Measurements from ENCODE around the gene ETFA.

ETFA gene

DNA sequence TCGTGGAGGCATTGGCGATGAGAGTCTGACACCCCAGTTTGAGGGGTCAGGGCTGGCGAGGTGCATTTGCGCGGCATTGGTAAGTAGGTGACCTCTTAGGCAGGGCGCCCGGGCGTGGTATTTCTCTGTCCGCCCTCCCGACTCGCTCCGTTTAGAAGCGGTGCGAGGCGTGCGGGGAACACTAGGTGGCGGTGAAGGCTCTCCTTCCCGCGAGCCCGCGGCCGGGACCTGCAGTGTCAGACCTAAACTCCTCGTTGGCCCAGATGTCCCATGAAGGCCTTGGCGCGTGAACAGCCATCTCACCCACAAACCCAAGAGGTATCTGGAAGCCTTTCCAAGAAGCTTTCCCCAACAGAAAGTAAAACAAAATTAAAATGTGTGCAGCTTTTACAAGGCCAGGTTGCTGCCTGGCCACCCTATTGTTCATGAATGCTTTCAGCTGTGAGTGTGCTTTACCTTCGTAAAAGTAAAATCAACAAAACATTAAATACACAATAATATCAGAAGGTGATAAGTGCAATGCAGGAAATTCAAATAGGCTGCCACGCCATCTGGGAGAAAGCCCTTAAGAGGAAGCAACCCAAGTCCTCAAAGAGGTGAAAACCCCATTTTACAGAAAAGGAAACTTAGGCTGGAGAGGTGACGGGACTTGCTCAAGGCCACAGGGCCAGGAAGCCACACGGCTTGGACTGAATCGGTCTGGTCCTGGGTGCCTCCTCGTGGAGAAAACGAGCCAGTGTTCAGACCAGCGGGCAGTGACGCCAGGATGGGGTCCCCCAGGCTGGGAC is 120.3 kb downstream of the ETFA start:
- ATAC-seq, result peak; percentile 95

DNA sequence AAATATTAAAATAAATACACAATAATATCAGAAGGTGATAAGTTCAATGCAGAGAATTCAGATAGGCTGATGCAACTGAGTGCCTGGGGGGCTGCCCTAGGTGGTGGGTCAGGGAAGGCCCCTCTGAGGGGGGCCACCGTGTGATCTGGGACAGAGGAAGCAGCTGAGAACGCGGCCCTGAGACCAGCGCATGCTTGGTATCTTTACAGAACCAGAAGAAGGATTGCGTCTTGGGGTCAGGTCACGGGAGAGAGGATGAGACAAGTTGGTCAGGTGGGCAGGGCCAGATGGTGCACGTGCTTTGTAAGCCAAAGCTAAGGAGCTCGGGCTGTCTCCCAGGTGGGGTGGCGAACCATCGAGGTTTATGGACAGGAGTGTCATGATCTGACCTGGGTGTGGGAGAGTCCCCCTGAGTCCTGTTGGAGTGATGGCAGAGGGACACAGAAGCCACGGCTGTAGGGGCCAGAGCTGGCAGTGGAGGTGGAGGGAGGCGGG is 121.2 kb downstream of the ETFA start:
- TF ChIP-seq TOX (CRISPR knock-in tag; IDR thresholded peaks at IDR 0.05; ENCODE audit: borderline replicate concordance) (no peak), ZFP30 (CRISPR knock-in tag; IDR thresholded peaks at IDR 0.05) (no peak), PPARA (CRISPR knock-in tag; IDR thresholded peaks at IDR 0.05; ENCODE audit: borderline replicate concordance) (no peak), ZNF70 (CRISPR knock-in tag; IDR thresholded peaks at IDR 0.05) (no peak), ESRRG (CRISPR knock-in tag; IDR thresholded peaks at IDR 0.05) (no peak), ZNF8 (CRISPR knock-in tag; IDR thresholded peaks at IDR 0.05) (no peak)
- TF ChIP-seq, protein P1, sequence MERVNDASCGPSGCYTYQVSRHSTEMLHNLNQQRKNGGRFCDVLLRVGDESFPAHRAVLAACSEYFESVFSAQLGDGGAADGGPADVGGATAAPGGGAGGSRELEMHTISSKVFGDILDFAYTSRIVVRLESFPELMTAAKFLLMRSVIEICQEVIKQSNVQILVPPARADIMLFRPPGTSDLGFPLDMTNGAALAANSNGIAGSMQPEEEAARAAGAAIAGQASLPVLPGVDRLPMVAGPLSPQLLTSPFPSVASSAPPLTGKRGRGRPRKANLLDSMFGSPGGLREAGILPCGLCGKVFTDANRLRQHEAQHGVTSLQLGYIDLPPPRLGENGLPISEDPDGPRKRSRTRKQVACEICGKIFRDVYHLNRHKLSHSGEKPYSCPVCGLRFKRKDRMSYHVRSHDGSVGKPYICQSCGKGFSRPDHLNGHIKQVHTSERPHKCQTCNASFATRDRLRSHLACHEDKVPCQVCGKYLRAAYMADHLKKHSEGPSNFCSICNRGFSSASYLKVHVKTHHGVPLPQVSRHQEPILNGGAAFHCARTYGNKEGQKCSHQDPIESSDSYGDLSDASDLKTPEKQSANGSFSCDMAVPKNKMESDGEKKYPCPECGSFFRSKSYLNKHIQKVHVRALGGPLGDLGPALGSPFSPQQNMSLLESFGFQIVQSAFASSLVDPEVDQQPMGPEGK (CRISPR knock-in tag; IDR thresholded peaks at IDR 0.05; ENCODE audit: borderline replicate concordance), result no peak
- peak; percentile 5; the same call in 1 of the 3 replicates for ATAC-seq

More for the DNA sequence above, 120.3 kb downstream of the ETFA start:
- TF ChIP-seq, protein P2, sequence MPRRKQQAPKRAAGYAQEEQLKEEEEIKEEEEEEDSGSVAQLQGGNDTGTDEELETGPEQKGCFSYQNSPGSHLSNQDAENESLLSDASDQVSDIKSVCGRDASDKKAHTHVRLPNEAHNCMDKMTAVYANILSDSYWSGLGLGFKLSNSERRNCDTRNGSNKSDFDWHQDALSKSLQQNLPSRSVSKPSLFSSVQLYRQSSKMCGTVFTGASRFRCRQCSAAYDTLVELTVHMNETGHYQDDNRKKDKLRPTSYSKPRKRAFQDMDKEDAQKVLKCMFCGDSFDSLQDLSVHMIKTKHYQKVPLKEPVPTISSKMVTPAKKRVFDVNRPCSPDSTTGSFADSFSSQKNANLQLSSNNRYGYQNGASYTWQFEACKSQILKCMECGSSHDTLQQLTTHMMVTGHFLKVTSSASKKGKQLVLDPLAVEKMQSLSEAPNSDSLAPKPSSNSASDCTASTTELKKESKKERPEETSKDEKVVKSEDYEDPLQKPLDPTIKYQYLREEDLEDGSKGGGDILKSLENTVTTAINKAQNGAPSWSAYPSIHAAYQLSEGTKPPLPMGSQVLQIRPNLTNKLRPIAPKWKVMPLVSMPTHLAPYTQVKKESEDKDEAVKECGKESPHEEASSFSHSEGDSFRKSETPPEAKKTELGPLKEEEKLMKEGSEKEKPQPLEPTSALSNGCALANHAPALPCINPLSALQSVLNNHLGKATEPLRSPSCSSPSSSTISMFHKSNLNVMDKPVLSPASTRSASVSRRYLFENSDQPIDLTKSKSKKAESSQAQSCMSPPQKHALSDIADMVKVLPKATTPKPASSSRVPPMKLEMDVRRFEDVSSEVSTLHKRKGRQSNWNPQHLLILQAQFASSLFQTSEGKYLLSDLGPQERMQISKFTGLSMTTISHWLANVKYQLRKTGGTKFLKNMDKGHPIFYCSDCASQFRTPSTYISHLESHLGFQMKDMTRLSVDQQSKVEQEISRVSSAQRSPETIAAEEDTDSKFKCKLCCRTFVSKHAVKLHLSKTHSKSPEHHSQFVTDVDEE (CRISPR knock-in tag; IDR thresholded peaks at IDR 0.05), result no peak
- TF ChIP-seq ZFP3 (CRISPR knock-in tag; IDR thresholded peaks at IDR 0.05), result no peak
- TF ChIP-seq, protein P3, sequence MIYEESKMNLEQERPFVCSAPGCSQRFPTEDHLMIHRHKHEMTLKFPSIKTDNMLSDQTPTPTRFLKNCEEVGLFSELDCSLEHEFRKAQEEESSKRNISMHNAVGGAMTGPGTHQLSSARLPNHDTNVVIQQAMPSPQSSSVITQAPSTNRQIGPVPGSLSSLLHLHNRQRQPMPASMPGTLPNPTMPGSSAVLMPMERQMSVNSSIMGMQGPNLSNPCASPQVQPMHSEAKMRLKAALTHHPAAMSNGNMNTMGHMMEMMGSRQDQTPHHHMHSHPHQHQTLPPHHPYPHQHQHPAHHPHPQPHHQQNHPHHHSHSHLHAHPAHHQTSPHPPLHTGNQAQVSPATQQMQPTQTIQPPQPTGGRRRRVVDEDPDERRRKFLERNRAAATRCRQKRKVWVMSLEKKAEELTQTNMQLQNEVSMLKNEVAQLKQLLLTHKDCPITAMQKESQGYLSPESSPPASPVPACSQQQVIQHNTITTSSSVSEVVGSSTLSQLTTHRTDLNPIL (CRISPR knock-in tag; IDR thresholded peaks at IDR 0.05; ENCODE audit: low read depth), result no peak
- TF ChIP-seq GLIS3 (CRISPR knock-in tag; IDR thresholded peaks at IDR 0.05), result no peak
- no peak for TF ChIP-seq PPARA (CRISPR knock-in tag; IDR thresholded peaks at IDR 0.05; ENCODE audit: borderline replicate concordance)
- no peak for TF ChIP-seq SNAI2 (CRISPR knock-in tag; IDR thresholded peaks at IDR 0.05)
- TF ChIP-seq ZNF565 (CRISPR knock-in tag; conservative IDR thresholded peaks at IDR 0.05; ENCODE audit: low read depth), result no peak
- TF ChIP-seq, protein P1 (CRISPR knock-in tag; IDR thresholded peaks at IDR 0.05; ENCODE audit: borderline replicate concordance), result no peak
- TF ChIP-seq ARNTL (CRISPR knock-in tag; IDR thresholded peaks at IDR 0.05; ENCODE audit: borderline replicate concordance, low read depth), result no peak
- no peak for TF ChIP-seq ZC3H10 (CRISPR knock-in tag; IDR thresholded peaks at IDR 0.05)
- TF ChIP-seq, protein P4, sequence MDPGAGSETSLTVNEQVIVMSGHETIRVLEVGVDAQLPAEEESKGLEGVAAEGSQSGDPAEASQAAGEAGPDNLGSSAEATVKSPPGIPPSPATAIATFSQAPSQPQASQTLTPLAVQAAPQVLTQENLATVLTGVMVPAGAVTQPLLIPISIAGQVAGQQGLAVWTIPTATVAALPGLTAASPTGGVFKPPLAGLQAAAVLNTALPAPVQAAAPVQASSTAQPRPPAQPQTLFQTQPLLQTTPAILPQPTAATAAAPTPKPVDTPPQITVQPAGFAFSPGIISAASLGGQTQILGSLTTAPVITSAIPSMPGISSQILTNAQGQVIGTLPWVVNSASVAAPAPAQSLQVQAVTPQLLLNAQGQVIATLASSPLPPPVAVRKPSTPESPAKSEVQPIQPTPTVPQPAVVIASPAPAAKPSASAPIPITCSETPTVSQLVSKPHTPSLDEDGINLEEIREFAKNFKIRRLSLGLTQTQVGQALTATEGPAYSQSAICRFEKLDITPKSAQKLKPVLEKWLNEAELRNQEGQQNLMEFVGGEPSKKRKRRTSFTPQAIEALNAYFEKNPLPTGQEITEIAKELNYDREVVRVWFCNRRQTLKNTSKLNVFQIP (CRISPR knock-in tag; IDR thresholded peaks at IDR 0.05; ENCODE audit: borderline replicate concordance, low read depth), result no peak
- TF ChIP-seq OSR1 (CRISPR knock-in tag; IDR thresholded peaks at IDR 0.05), result no peak
- no peak for TF ChIP-seq CSDC2 (CRISPR knock-in tag; IDR thresholded peaks at IDR 0.05)
- TF ChIP-seq ZNF70 (CRISPR knock-in tag; IDR thresholded peaks at IDR 0.05), result no peak
- TF ChIP-seq RARB (CRISPR knock-in tag; IDR thresholded peaks at IDR 0.05), result no peak
- TF ChIP-seq BACH2 (CRISPR knock-in tag; IDR thresholded peaks at IDR 0.05; ENCODE audit: borderline replicate concordance), result no peak
- no peak for TF ChIP-seq TOX (CRISPR knock-in tag; IDR thresholded peaks at IDR 0.05; ENCODE audit: borderline replicate concordance)
